Neural crest cell (in vitro differentiated cells): Measurements from ENCODE around the gene ACSS1. TPM values are rescaled to one million over a fixed set of nuclear protein-coding genes. Genes with fewer than 3 reads are reported as not detected.

Experiments
- DNase-seq: peaks from one replicate; pipeline ENCODE4 v3.0.0; 2021; ENCODE audit warnings: low read depth, mixed read lengths, low spot score
- H3K27ac Mint-ChIP-seq: one replicate; pipeline ENCODE4 v1.8.0; 2021; ENCODE audit warnings: mild to moderate bottlenecking, mixed read lengths; ENCODE audit not compliant: unreplicated experiment
- H3K27me3 Mint-ChIP-seq: 2 replicates; pipeline ENCODE4 v1.8.0; 2021; ENCODE audit warnings: low read depth, mild to moderate bottlenecking, mixed read lengths
- H3K36me3 Mint-ChIP-seq: 2 replicates; pipeline ENCODE4 v1.8.0; 2021; ENCODE audit warnings: low read depth, mild to moderate bottlenecking, mixed read lengths
- H3K4me1 Mint-ChIP-seq: 2 replicates; pipeline ENCODE4 v1.8.0; 2021; ENCODE audit warnings: mixed read lengths
- H3K4me3 Mint-ChIP-seq: one replicate; pipeline ENCODE4 v1.8.0; 2021; ENCODE audit warnings: mild to moderate bottlenecking, mixed read lengths
- H3K9me3 Mint-ChIP-seq: 2 replicates; pipeline ENCODE4 v1.8.0; 2021; ENCODE audit warnings: mixed read lengths
- total RNA-seq: library from RNA; stranded (reverse); gene quantifications from 2 replicates; pipeline ENCODE4 v1.2.1, GENCODE V29; 2021
- TF ChIP-seq, protein P1 (sequence below): fragments of 200-600 bp; sonication (generic); conservative IDR thresholded peaks from 2 replicates; pipeline ENCODE4 v1.5.0; 2021; ENCODE audit warnings: antibody characterized with exemption, mild to moderate bottlenecking

Gene ACSS1
- total RNA-seq, 1 donor from 2014 or later: 14.0 TPM

- TF ChIP-seq, protein P1, sequence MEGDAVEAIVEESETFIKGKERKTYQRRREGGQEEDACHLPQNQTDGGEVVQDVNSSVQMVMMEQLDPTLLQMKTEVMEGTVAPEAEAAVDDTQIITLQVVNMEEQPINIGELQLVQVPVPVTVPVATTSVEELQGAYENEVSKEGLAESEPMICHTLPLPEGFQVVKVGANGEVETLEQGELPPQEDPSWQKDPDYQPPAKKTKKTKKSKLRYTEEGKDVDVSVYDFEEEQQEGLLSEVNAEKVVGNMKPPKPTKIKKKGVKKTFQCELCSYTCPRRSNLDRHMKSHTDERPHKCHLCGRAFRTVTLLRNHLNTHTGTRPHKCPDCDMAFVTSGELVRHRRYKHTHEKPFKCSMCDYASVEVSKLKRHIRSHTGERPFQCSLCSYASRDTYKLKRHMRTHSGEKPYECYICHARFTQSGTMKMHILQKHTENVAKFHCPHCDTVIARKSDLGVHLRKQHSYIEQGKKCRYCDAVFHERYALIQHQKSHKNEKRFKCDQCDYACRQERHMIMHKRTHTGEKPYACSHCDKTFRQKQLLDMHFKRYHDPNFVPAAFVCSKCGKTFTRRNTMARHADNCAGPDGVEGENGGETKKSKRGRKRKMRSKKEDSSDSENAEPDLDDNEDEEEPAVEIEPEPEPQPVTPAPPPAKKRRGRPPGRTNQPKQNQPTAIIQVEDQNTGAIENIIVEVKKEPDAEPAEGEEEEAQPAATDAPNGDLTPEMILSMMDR: no peak
- H3K9me3 Mint-ChIP-seq: no peaks in the 10 kb centered on the region
- no peaks in the 10 kb centered on the region for H3K36me3 Mint-ChIP-seq
- no peaks in the 10 kb centered on the region for H3K4me1 Mint-ChIP-seq
- H3K27me3 Mint-ChIP-seq: no peaks in the 10 kb centered on the region
- H3K4me3 Mint-ChIP-seq: no peak overlapping the region
- H3K27ac Mint-ChIP-seq: no peak overlapping the region
- no peak for DNase-seq
Observed at GRCh38 chr20:25008388-25009217, 49.3 kb downstream of the ACSS1 start.

DNA sequence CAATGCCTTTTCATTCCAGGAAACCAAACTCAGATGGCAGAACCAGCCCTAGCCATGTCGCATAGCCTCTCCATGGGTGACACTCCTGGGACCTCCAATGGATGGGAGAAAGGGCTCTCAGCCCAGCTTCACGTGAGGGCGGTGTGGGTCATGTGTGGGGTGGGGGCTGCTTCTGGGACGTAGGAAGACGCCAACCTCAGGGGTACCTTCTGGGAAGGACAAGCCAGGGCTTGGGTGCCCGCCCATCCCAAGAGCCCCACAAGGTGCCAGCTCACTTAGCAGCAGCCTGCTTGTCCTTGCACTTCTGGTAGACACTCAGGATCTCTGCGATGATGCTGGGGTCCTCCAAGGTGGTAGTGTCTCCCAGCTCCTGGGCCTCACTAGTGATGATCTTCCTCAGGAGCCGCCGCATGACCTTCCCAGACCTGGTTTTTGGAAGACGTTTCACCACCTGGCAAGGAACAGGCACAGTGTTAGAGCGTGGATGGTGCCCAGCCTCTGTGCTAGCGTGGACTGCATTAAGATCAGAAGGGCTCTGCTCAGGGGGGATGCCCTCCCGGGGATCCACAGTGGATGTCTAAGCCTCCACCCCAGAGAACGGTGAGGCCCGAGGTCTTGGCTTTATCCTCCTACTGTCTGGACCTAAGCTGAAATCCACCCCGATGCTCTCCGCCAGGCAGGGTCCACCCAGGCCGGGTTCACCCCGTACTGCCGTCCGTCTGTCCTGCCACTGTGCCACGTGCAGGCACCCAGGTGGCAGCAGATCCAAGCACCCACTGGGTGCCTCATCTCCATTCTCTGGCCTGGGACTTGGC lies 50.2 kb downstream of the ACSS1 start:
- Mint-ChIP-seq H3K9me3 (peaks cover 3% of the 10 kb centered on the region), H3K27me3 (no peaks in the 10 kb centered on the region), H3K4me3 (no peak overlapping the region), H3K27ac (peak overlapping the region; percentile 52), H3K4me1 (no peaks in the 10 kb centered on the region), H3K36me3 (no peaks in the 10 kb centered on the region)
- TF ChIP-seq, protein P1: no peak
- no peak for DNase-seq

GRCh38 chr20:25006431-25007167 lies 51.3 kb downstream of the ACSS1 start:
- Mint-ChIP-seq H3K4me1 (no peaks in the 10 kb centered on the region), H3K4me3 (no peak overlapping the region), H3K9me3 (peaks cover 4% of the 10 kb centered on the region), H3K36me3 (no peaks in the 10 kb centered on the region), H3K27ac (no peak overlapping the region), H3K27me3 (no peaks in the 10 kb centered on the region)
- DNase-seq: no peak
- TF ChIP-seq, protein P1: no peak

GRCh38 chr20:25005661-25006060 lies 52.3 kb downstream of the ACSS1 start:
- H3K4me1 Mint-ChIP-seq: no peaks in the 10 kb centered on the region
- H3K9me3 Mint-ChIP-seq: peaks cover 4% of the 10 kb centered on the region
- DNase-seq: no peak
- H3K27me3 Mint-ChIP-seq: no peaks in the 10 kb centered on the region
- no peak overlapping the region for H3K4me3 Mint-ChIP-seq
- TF ChIP-seq, protein P1: no peak
- no peaks in the 10 kb centered on the region for H3K36me3 Mint-ChIP-seq
- H3K27ac Mint-ChIP-seq: peak overlapping the region; percentile 57

GRCh38 chr20:25005220-25005619 lies 52.7 kb downstream of the ACSS1 start:
- H3K9me3 Mint-ChIP-seq: peaks cover 4% of the 10 kb centered on the region
- H3K27me3 Mint-ChIP-seq: peaks cover 3% of the 10 kb centered on the region
- DNase-seq: no peak
- TF ChIP-seq, protein P1: no peak
- no peak overlapping the region for H3K27ac Mint-ChIP-seq
- no peaks in the 10 kb centered on the region for H3K4me1 Mint-ChIP-seq
- H3K4me3 Mint-ChIP-seq: no peak overlapping the region
- no peaks in the 10 kb centered on the region for H3K36me3 Mint-ChIP-seq
